CD8-positive, alpha-beta memory T cell (primary cell): ENCODE measurements around the gene RYR3. TPM values are rescaled to one million over a fixed set of nuclear protein-coding genes. Genes with fewer than 3 reads are reported as not detected.
A peak's percentile ranks its signal among the peaks of the same experiment; 100 is the strongest.

Experiments used
- CTCF ChIA-PET: fragments of 350-600 bp; sonication (Branson Sonifier 250); formaldehyde crosslinking; loops from one replicate; lab custom pipeline; 2021; ENCODE audit warnings: antibody characterized with exemption; lab: Charles Lee
- POLR2A ChIA-PET: fragments of 350-600 bp; sonication (Branson Sonifier 250); formaldehyde crosslinking; loops from one replicate; lab custom pipeline; 2021; ENCODE audit warnings: antibody characterized with exemption; lab: Charles Lee
- DNase-seq, 5 donors: peaks; one replicate each; pipeline versions ENCODE4 v3.0.0 to v3.0.0-alpha.2; 2020 to 2022; ENCODE audit warnings: mixed read lengths in 1 of 5
- H3K27ac ChIP-seq: one replicate; pipeline ENCODE4 v1.7.0; 2013; ENCODE audit warnings: low read depth, mild to moderate bottlenecking, low read length, moderate library complexity
- H3K27me3 ChIP-seq: 2 replicates; pipeline ENCODE4 v1.7.0; 2013; ENCODE audit warnings: low read length, mild to moderate bottlenecking; ENCODE audit not compliant: insufficient read depth, poor library complexity, severe bottlenecking
- H3K36me3 ChIP-seq: 2 replicates; pipeline ENCODE4 v1.7.0; 2013; ENCODE audit warnings: mild to moderate bottlenecking, low read length, moderate library complexity; ENCODE audit not compliant: insufficient read depth
- H3K4me1 ChIP-seq: 2 replicates; pipeline ENCODE4 v1.7.0; 2013; ENCODE audit warnings: mild to moderate bottlenecking, low read length, moderate library complexity; ENCODE audit not compliant: insufficient read depth
- H3K4me3 ChIP-seq: 2 replicates; pipeline ENCODE4 v1.7.0; 2013; ENCODE audit warnings: mild to moderate bottlenecking, low read length
- H3K9me3 ChIP-seq: 2 replicates; pipeline ENCODE4 v1.7.0; 2013; ENCODE audit warnings: mild to moderate bottlenecking, low read length
- H3K27ac Mint-ChIP-seq, 8 donors: one replicate each; pipeline ENCODE4 v1.8.0; 2020 to 2021; ENCODE audit warnings: mixed read lengths in 8 of 8, mild to moderate bottlenecking in 6 of 8, inconsistent platforms in 3 of 8, moderate library complexity in 3 of 8
- H3K27me3 Mint-ChIP-seq, 2 donors: one replicate each; pipeline ENCODE4 v1.8.0; 2020 to 2021; ENCODE audit warnings: mixed read lengths in 2 of 2, mild to moderate bottlenecking in 1 of 2, moderate library complexity in 1 of 2
- H3K36me3 Mint-ChIP-seq, 3 donors: one replicate each; pipeline ENCODE4 v1.8.0; 2020 to 2021; ENCODE audit warnings: mixed read lengths in 3 of 3, inconsistent platforms in 1 of 3, mild to moderate bottlenecking in 1 of 3
- H3K4me1 Mint-ChIP-seq, 3 donors: one replicate each; pipeline ENCODE4 v1.8.0; 2020 to 2021; ENCODE audit warnings: mixed read lengths in 3 of 3, inconsistent platforms in 1 of 3, mild to moderate bottlenecking in 1 of 3
- H3K4me3 Mint-ChIP-seq, 7 donors: one replicate each; pipeline ENCODE4 v1.8.0; 2020 to 2021; ENCODE audit warnings: mixed read lengths in 7 of 7, mild to moderate bottlenecking in 6 of 7, moderate library complexity in 4 of 7, inconsistent platforms in 2 of 7
- H3K9me3 Mint-ChIP-seq, 5 donors: one replicate each; pipeline ENCODE4 v1.8.0; 2020 to 2022; ENCODE audit warnings: mixed read lengths in 5 of 5, mild to moderate bottlenecking in 3 of 5, moderate library complexity in 2 of 5, inconsistent platforms in 1 of 5
- polyA plus RNA-seq: library from polyadenylated mRNA; unstranded; fragments of 300-500 nt; fragmentation: Illumina TruSeq; gene quantifications from one replicate; pipeline ENCODE4 v1.2.3, GENCODE V29; 2021
- total RNA-seq, 2 experiments: library from RNA; stranded (reverse); gene quantifications; one replicate each; pipeline ENCODE4 v1.2.3, GENCODE V29; 2021

RYR3 gene
- total and polyA plus RNA-seq, 3 experiments from 2014 or later: 0.08 TPM; not detected in 2

- Mint-ChIP-seq H3K4me3 (no peak overlapping the region), H3K4me1 (no peaks in the 10 kb centered on the region)
- POLR2A ChIA-PET: no interaction called here
Measured at GRCh38 chr15:33882921-33883320, 572.2 kb downstream of the RYR3 start.

GRCh38 chr15:33888176-33888575 lies 577.4 kb downstream of the RYR3 start:
- no peak for DNase-seq
- Mint-ChIP-seq H3K9me3 (peaks cover 0 to 8% (median 7%) of the 10 kb centered on the region in 5 donors), H3K4me1 (no peaks in the 10 kb centered on the region), H3K27ac (no peak overlapping the region), H3K27me3 (no peaks in the 10 kb centered on the region), H3K4me3 (no peak overlapping the region), H3K36me3 (peaks cover 0 to 29% (median 2%) of the 10 kb centered on the region in 3 donors)
- no peak overlapping the region for H3K27ac ChIP-seq
- H3K9me3 ChIP-seq: no peaks in the 10 kb centered on the region
- ChIA-PET CTCF (no interaction called here), POLR2A (no interaction called here)
- H3K27me3 ChIP-seq: no peaks in the 10 kb centered on the region
- no peaks in the 10 kb centered on the region for H3K4me1 ChIP-seq
- no peak overlapping the region for H3K4me3 ChIP-seq
- no peaks in the 10 kb centered on the region for H3K36me3 ChIP-seq

More at GRCh38 chr15:33882921-33883320, 572.2 kb downstream of the RYR3 start:
- Histone ChIP-seq H3K27me3 (no peaks in the 10 kb centered on the region), H3K36me3 (no peaks in the 10 kb centered on the region), H3K4me1 (no peaks in the 10 kb centered on the region), H3K9me3 (no peaks in the 10 kb centered on the region), H3K27ac (no peak overlapping the region), H3K4me3 (no peak overlapping the region)
- Mint-ChIP-seq H3K9me3 (peaks cover 0 to 8% (median 0%) of the 10 kb centered on the region in 5 donors), H3K27me3 (no peaks in the 10 kb centered on the region), H3K27ac (peak overlapping the region in 1 of 8 donors; percentile 85), H3K36me3 (peaks cover 0 to 18% (median 0%) of the 10 kb centered on the region in 3 donors)
- no peak for DNase-seq
- CTCF ChIA-PET: no interaction called here

GRCh38 chr15:33894193-33894592 lies 583.4 kb downstream of the RYR3 start:
- Histone ChIP-seq H3K27ac (no peak overlapping the region), H3K27me3 (no peaks in the 10 kb centered on the region), H3K36me3 (no peaks in the 10 kb centered on the region), H3K9me3 (no peaks in the 10 kb centered on the region), H3K4me3 (no peak overlapping the region), H3K4me1 (no peaks in the 10 kb centered on the region)
- H3K4me3 Mint-ChIP-seq: no peak overlapping the region
- H3K27ac Mint-ChIP-seq: no peak overlapping the region
- no peak for DNase-seq
- H3K27me3 Mint-ChIP-seq: no peaks in the 10 kb centered on the region
- no peaks in the 10 kb centered on the region for H3K4me1 Mint-ChIP-seq
- peaks cover 0 to 9% (median 0%) of the 10 kb centered on the region in 3 donors for H3K36me3 Mint-ChIP-seq
- H3K9me3 Mint-ChIP-seq: peaks cover 0 to 8% (median 1%) of the 10 kb centered on the region in 5 donors
- ChIA-PET POLR2A (no interaction called here), CTCF (no interaction called here)

GRCh38 chr15:33902043-33902442 lies 591.3 kb downstream of the RYR3 start:
- Mint-ChIP-seq H3K9me3 (peaks cover 0 to 2% (median 0%) of the 10 kb centered on the region in 5 donors), H3K27me3 (no peaks in the 10 kb centered on the region), H3K4me1 (no peaks in the 10 kb centered on the region), H3K36me3 (peaks cover 0 to 31% (median 1%) of the 10 kb centered on the region in 3 donors), H3K4me3 (no peak overlapping the region), H3K27ac (no peak overlapping the region)
- Histone ChIP-seq H3K27me3 (no peaks in the 10 kb centered on the region), H3K27ac (no peak overlapping the region), H3K36me3 (no peaks in the 10 kb centered on the region), H3K9me3 (no peaks in the 10 kb centered on the region), H3K4me1 (no peaks in the 10 kb centered on the region), H3K4me3 (no peak overlapping the region)
- ChIA-PET CTCF (no interaction called here), POLR2A (no interaction called here)
- no peak for DNase-seq

- ChIA-PET CTCF (no interaction called here), POLR2A (no interaction called here)
- Mint-ChIP-seq H3K27me3 (no peaks in the 10 kb centered on the region), H3K27ac (no peak overlapping the region), H3K4me3 (no peak overlapping the region), H3K4me1 (no peaks in the 10 kb centered on the region), H3K36me3 (peaks cover 0 to 31% (median 1%) of the 10 kb centered on the region in 3 donors), H3K9me3 (peaks cover 0 to 2% (median 0%) of the 10 kb centered on the region in 5 donors)
- no peaks in the 10 kb centered on the region for H3K36me3 ChIP-seq
- no peak overlapping the region for H3K27ac ChIP-seq
- no peak overlapping the region for H3K4me3 ChIP-seq
- H3K4me1 ChIP-seq: no peaks in the 10 kb centered on the region
- H3K9me3 ChIP-seq: no peaks in the 10 kb centered on the region
- H3K27me3 ChIP-seq: no peaks in the 10 kb centered on the region
- DNase-seq: no peak
Measured at GRCh38 chr15:33903661-33904060, 592.9 kb downstream of the RYR3 start.

GRCh38 chr15:33907326-33907725 lies 596.6 kb downstream of the RYR3 start:
- no peaks in the 10 kb centered on the region for H3K9me3 ChIP-seq
- CTCF ChIA-PET: no interaction called here
- peaks cover 0 to 14% (median 1%) of the 10 kb centered on the region in 3 donors for H3K36me3 Mint-ChIP-seq
- H3K9me3 Mint-ChIP-seq: no peaks in the 10 kb centered on the region
- no peak overlapping the region for H3K27ac Mint-ChIP-seq
- POLR2A ChIA-PET: no interaction called here
- peaks cover 0 to 1% (median 0%) of the 10 kb centered on the region in 3 donors for H3K4me1 Mint-ChIP-seq
- no peaks in the 10 kb centered on the region for H3K4me1 ChIP-seq
- no peaks in the 10 kb centered on the region for H3K27me3 Mint-ChIP-seq
- no peak overlapping the region for H3K4me3 Mint-ChIP-seq
- H3K4me3 ChIP-seq: no peak overlapping the region
- H3K36me3 ChIP-seq: no peaks in the 10 kb centered on the region
- no peak overlapping the region for H3K27ac ChIP-seq
- no peak for DNase-seq
- no peaks in the 10 kb centered on the region for H3K27me3 ChIP-seq

GRCh38 chr15:33908406-33908805 lies 597.6 kb downstream of the RYR3 start:
- peaks cover 0 to 1% (median 0%) of the 10 kb centered on the region in 3 donors for H3K4me1 Mint-ChIP-seq
- H3K9me3 Mint-ChIP-seq: no peaks in the 10 kb centered on the region
- Histone ChIP-seq H3K27me3 (no peaks in the 10 kb centered on the region), H3K4me1 (no peaks in the 10 kb centered on the region), H3K4me3 (no peak overlapping the region), H3K36me3 (no peaks in the 10 kb centered on the region), H3K9me3 (no peaks in the 10 kb centered on the region), H3K27ac (no peak overlapping the region)
- ChIA-PET POLR2A (no interaction called here), CTCF (no interaction called here)
- H3K4me3 Mint-ChIP-seq: no peak overlapping the region
- no peak for DNase-seq
- peaks cover 0 to 9% (median 1%) of the 10 kb centered on the region in 3 donors for H3K36me3 Mint-ChIP-seq
- no peaks in the 10 kb centered on the region for H3K27me3 Mint-ChIP-seq
- no peak overlapping the region for H3K27ac Mint-ChIP-seq

GRCh38 chr15:33910741-33911140 lies 600.0 kb downstream of the RYR3 start:
- Mint-ChIP-seq H3K4me1 (peaks cover 0 to 4% (median 0%) of the 10 kb centered on the region in 3 donors), H3K4me3 (no peak overlapping the region), H3K9me3 (no peaks in the 10 kb centered on the region), H3K27me3 (no peaks in the 10 kb centered on the region), H3K27ac (no peak overlapping the region), H3K36me3 (peaks cover 0 to 9% (median 1%) of the 10 kb centered on the region in 3 donors)
- Histone ChIP-seq H3K4me1 (no peaks in the 10 kb centered on the region), H3K27ac (no peak overlapping the region), H3K27me3 (no peaks in the 10 kb centered on the region), H3K4me3 (no peak overlapping the region), H3K36me3 (no peaks in the 10 kb centered on the region), H3K9me3 (no peaks in the 10 kb centered on the region)
- no peak for DNase-seq
- ChIA-PET POLR2A (no interaction called here), CTCF (no interaction called here)
